Measurements from ENCODE around the gene STAT5A. TPM values are rescaled to one million over a fixed set of nuclear protein-coding genes. Genes with fewer than 3 reads are reported as not detected.

STAT5A gene
- total RNA-seq, 6 experiments from 2014 or later = 4.8 to 11.5 (median 7.7) TPM

DNA sequence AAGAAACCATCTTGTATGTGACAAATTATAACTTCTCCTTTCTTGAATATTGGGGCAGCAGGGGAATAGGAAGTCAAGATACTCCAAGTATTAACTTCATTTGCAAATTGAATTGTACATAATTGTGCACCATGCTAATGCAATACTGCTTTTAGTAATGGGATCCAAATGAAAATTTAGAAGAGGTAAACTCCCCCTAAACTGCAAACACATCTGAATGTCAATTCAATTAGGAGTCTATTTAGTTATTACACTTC, 16.6 kb upstream of the STAT5A start:
- Histone ChIP-seq H3K36me3 (no peaks in the 10 kb centered on the region), H3K4me3 (no peak overlapping the region), H3K4me1 (peaks cover 0 to 65% (median 18%) of the 10 kb centered on the region in 4 donors), H3K27ac (no peak overlapping the region), H3K27me3 (no peaks in the 10 kb centered on the region), H3K9me3 (no peaks in the 10 kb centered on the region)
- intact Hi-C loops (cut with DNase I) = no loop called here
- TF ChIP-seq, protein P1, sequence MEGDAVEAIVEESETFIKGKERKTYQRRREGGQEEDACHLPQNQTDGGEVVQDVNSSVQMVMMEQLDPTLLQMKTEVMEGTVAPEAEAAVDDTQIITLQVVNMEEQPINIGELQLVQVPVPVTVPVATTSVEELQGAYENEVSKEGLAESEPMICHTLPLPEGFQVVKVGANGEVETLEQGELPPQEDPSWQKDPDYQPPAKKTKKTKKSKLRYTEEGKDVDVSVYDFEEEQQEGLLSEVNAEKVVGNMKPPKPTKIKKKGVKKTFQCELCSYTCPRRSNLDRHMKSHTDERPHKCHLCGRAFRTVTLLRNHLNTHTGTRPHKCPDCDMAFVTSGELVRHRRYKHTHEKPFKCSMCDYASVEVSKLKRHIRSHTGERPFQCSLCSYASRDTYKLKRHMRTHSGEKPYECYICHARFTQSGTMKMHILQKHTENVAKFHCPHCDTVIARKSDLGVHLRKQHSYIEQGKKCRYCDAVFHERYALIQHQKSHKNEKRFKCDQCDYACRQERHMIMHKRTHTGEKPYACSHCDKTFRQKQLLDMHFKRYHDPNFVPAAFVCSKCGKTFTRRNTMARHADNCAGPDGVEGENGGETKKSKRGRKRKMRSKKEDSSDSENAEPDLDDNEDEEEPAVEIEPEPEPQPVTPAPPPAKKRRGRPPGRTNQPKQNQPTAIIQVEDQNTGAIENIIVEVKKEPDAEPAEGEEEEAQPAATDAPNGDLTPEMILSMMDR (IDR thresholded peaks at IDR 0.05) = no peak
- TF ChIP-seq POLR2A (IDR thresholded peaks at IDR 0.05) = no peak
- ATAC-seq = no peak
- DNase-seq = no peak

DNA sequence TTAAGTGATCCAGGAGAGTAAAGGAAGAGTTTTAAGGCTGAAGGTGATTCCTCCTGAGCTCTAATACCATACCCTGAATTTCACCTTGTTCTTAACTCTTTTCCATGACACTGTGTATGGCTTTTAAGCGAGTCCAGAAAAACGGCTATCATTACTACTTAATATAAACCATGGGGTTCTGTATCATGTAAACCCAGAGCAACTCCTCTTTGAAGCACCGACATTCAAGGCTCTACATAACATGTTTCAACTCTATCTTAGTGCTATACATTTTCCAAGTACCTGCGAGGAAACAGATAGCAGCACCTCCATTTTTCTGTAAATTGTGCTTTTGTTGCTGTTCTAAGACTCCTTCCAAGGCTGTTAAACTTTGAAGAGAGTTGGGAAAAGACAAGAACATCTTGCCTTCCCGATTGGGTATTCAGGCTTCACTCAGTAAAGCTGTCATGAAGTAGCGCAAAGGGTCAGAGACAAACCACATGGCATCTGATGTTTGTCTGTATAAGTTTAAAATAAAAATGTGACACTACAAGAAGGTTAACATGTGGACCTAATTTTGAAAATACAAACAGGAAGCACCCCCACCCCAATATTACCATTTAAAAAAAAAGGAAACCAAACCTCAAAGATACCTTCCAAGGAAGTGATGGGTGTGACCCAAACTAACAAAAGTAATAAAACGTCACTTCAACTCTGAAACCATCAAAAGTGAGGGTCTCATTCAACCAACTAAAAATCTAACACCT, 16.0 kb upstream of the STAT5A start:
- Histone ChIP-seq H3K27ac (no peak overlapping the region), H3K27me3 (no peaks in the 10 kb centered on the region), H3K4me3 (no peak overlapping the region), H3K4me1 (peaks cover 0 to 62% (median 15%) of the 10 kb centered on the region in 4 donors), H3K36me3 (no peaks in the 10 kb centered on the region), H3K9me3 (no peaks in the 10 kb centered on the region)
- TF ChIP-seq POLR2A (IDR thresholded peaks at IDR 0.05) = no peak
- 61% methylated on average over 7 of the region's 7 CpGs for WGBS (ENCODE audit: insufficient coverage, low coverage, low lambda C conversion rate, missing lambda C conversion rate)
- DNase-seq = no peak
- ATAC-seq = no peak
- intact Hi-C loops (cut with DNase I) = no loop called here

DNA sequence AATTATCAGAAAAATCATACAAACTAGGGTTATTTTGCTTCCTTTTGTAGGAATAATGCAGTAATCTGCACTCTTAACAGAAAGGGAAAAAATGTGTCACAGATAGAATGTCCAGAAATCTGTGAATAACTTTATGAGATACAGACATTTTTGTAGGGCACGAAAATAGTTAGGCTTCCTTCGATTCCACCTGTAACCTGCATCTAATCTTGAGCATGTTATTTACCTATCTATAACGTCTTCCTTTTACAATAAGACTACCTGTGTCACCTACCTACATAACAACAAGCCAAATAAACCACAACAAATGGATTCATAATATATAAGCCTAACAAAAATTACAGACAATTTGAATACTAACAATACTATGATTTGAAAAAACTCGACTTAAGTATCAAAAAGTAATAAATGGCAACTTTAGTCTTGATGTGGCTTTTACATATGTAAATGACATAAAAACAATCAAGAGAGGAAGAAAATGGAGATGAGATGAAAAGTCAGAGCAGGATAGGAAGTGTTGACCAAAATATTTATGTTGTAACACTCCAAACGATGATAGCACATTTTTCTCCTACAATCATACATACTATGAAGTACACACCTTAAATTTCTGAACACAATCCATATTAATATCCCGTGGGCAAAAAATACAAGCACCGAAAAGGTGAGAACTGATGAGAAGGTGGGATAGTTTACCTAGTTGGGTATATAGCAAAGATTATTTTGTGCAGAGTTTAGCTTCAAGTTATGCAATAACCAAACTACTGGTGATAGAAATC, 14.6 kb upstream of the STAT5A start:
- Histone ChIP-seq H3K4me3 (no peak overlapping the region), H3K36me3 (no peaks in the 10 kb centered on the region), H3K27ac (no peak overlapping the region), H3K27me3 (no peaks in the 10 kb centered on the region), H3K4me1 (peaks cover 0 to 50% (median 12%) of the 10 kb centered on the region in 4 donors), H3K9me3 (no peaks in the 10 kb centered on the region)
- ATAC-seq (no peak), DNase-seq (no peak)
- intact Hi-C loops (cut with DNase I) = no loop called here
- TF ChIP-seq POLR2A (IDR thresholded peaks at IDR 0.05) = no peak
- TF ChIP-seq, protein P1 (IDR thresholded peaks at IDR 0.05) = no peak
- 37% methylated on average over 7 of the region's 7 CpGs for WGBS (ENCODE audit: insufficient coverage, low coverage, low lambda C conversion rate, missing lambda C conversion rate)

DNA sequence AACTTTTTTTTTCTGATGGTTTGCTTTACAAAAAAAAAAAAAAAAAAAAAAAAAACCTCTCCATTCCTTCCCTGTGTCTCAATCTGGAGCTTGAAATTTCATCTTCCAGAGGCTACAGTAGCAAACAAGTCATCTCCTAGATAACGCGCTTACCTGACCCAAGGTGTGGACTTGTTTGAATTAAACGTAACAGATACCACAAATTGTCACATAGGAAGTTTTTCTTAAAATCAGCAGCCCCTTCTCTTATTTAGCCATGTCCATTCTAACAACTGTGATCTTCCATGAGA, 14.1 kb upstream of the STAT5A start:
- no peak overlapping the region for H3K4me3 ChIP-seq

More for the DNA sequence above, 14.1 kb upstream of the STAT5A start:
- WGBS (ENCODE audit: insufficient coverage, low coverage, low lambda C conversion rate, missing lambda C conversion rate) = 58% methylated on average over 3 of the region's 3 CpGs
- TF ChIP-seq POLR2A (IDR thresholded peaks at IDR 0.05) = no peak
- TF ChIP-seq, protein P1 (IDR thresholded peaks at IDR 0.05) = no peak
- Histone ChIP-seq H3K4me1 (peaks cover 0 to 45% (median 10%) of the 10 kb centered on the region in 4 donors), H3K9me3 (no peaks in the 10 kb centered on the region), H3K36me3 (no peaks in the 10 kb centered on the region), H3K27ac (no peak overlapping the region), H3K27me3 (no peaks in the 10 kb centered on the region)
- no peak for DNase-seq
- intact Hi-C loops (cut with DNase I) = no loop called here
- ATAC-seq = no peak
